Left forelimb (tissue), 1 donor: Measurements from ENCODE around the gene DYSF.

Source experiments
- DNase-seq: peaks from one replicate; pipeline ENCODE4 v3.0.0-alpha.2; 2018; ENCODE audit warnings: low spot score

The DYSF gene

DNA sequence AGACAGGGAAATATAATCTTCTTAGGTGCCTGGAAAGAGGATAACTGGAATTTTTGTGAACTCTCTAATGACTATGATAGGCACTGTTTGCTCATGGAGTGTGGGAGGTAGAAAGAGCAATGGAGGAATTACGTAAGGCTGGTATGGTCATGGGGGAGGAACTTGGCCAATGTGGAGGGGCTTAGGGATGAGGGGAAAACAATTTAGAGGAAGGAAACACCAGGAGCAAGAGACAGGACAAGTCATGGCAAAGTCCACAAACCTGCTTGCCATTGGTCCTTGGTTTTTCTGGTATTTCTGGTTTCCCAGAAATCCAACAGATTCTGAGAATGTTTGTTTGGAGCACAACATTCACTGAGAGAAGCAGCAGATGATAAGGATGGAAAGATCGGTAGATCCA lies 274.2 kb downstream of the DYSF start:
- no peak for DNase-seq

DNA sequence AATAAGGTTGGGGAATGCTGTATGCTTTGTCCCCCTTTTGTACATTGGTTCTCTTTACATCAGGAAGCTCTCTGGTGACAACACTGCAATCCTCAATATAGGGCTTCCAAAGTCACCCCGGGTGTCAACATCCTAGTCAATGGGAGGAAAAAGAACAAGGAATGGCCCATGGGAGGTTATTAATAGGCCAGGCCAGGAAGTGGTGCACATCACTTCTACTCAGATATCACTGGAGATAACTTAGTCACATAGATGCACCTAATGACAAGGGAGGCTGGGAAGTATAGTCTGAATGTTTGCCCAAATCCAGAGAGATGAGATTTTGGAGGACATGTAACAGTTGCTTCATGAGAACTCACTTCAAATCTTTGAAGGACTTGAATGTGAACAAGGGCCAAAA lies 274.7 kb downstream of the DYSF start:
- DNase-seq, result no peak

GRCh38 chr2:71730785-71731383 lies 277.5 kb downstream of the DYSF start:
- DNase-seq, result no peak

DNA sequence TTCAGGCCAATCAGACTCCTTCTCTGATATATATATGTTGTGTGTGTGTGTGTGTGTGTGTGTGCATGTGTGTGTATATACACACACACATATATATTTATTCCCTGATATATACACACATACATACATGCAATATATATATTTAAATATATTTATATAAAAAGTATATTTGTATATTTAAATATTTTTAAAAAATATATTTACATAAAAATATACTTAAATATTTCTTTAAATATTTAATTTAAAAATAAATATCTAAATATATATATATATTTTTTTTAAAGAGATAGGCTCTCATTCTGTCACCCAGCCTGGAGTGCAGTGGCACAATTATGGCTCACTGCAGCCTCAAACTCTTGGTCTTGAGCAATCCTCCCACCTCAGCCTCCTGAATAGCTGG lies 281.3 kb downstream of the DYSF start:
- DNase-seq, result no peak

DNA sequence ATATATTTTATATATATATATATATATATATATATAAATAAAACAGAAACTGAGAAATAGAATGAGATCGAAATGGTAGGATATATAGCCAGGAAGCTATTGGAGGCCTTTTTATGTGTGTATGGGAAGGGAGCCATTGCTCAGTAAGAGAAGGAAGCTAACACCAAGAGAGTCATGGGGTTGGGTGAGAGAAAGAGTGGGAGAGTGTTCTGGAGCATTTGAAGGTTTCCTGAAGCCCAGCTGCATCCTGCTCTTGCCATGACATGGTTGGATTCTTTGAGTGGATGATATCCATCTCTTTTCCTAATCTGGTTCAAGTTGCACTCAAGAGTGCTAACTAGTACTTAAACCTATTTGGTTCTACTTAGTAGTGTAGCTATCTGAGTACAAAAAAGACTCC lies 282.3 kb downstream of the DYSF start:
- no peak for DNase-seq
